ENCODE results near the gene PSMA8. TPM values are rescaled to one million over a fixed set of nuclear protein-coding genes. Genes with fewer than 3 reads are reported as not detected.

PSMA8 gene
- total RNA-seq, 6 experiments from 2014 or later, result not detected

Other genes with a start within 250 kb of the PSMA8 start
- gene SS18, start 43.3 kb upstream of the PSMA8 start, total RNA-seq (2021; fragmentation: NEBNext Ultra II Directional; extraction: Animal tissue kit (Norgen Biotek cat#: 25700)), result 10 to 100 TPM; 59.6 to 70.1 (median 67.9) TPM
- 1 to 10 TPM in 5 of 6 experiments, under 1 TPM in 1; 0.94 to 2.2 (median 1.3) TPM for gene TAF4B, start 92.6 kb downstream of the PSMA8 start, total RNA-seq (2021; fragmentation: NEBNext Ultra II Directional; extraction: Animal tissue kit (Norgen Biotek cat#: 25700))

Data from HFFc6 (cell line).